ENCODE data around the gene COL18A1. TPM values are rescaled to one million over a fixed set of nuclear protein-coding genes. Genes with fewer than 3 reads are reported as not detected.

Gene COL18A1
- polyA plus RNA-seq, 1 of the 3 experiments (the other 2 are of a cell fraction): 118 TPM

DNA sequence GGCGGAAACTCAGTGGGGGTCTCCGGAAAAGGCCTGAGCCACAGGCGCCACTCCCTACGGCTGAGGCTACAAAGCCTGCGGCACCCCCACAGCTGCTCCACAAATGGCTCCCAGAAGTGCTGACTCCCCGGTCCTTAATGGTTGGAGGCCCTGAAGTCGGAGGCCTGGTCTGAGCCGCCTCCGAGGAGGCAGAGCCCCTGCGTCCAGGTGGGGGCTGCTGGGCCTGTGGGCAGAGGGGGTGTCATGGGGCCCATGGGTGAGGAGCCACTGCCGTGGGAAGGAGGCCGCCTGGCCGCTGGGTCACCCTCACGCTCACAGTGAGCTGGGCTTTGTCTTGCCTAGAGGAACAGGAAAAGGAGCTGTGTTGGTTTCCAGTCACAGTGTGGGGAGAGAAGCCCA lies 12.4 kb upstream of the COL18A1 start:
- H3K4me1 ChIP-seq (ENCODE audit: control insufficient read depth in 1 of 2, insufficient read depth in 2 of 2, low read depth in 1 of 2, low read length in 1 of 2): no peaks in the 10 kb centered on the region
- no peaks in the 10 kb centered on the region for H3K9me3 ChIP-seq
- no peaks in the 10 kb centered on the region for H3K9me2 ChIP-seq
- ChIA-PET POLR2A (no interaction called here), CTCF (interaction anchor here (0.7 to 2.0 kb wide), 2 partner anchors 14 to 47 kb away, joined by 3 to 5 read pairs; no protein-coding TSS in a partner anchor)
- H3K27ac ChIP-seq (ENCODE audit: low read depth in 2 of 2, low read length in 1 of 2): no peak overlapping the region
- H4K20me1 ChIP-seq (ENCODE audit: insufficient read depth): no peaks in the 10 kb centered on the region
- H2AFZ ChIP-seq (ENCODE audit: low read depth): no peak overlapping the region
- H3F3A ChIP-seq (replicated peaks; ENCODE audit: insufficient read depth): no peaks in the 10 kb centered on the region
- H3K4me2 ChIP-seq: no peak overlapping the region
- H3K36me3 ChIP-seq (replicated peaks in 1 of 2; ENCODE audit: control insufficient read depth in 1 of 2, insufficient read depth in 2 of 2, low read length in 1 of 2): no peaks in the 10 kb centered on the region
- 50% methylated on average over 3 of the region's 14 CpGs for WGBS (ENCODE audit: low lambda C conversion rate)
- no peak overlapping the region for H3K9ac ChIP-seq
- TF ChIP-seq MXI1 (IDR thresholded peaks at IDR 0.05; ENCODE audit: low read depth, low read length) (no peak), RFX5 (IDR thresholded peaks at IDR 0.05; ENCODE audit: low read length) (no peak), TEAD4 (IDR thresholded peaks at IDR 0.05; ENCODE audit: borderline replicate concordance, insufficient read depth) (no peak), EZH2phosphoT487 (IDR thresholded peaks at IDR 0.05; ENCODE audit: borderline replicate concordance, low read depth) (no peak), NFIC (IDR thresholded peaks at IDR 0.05; ENCODE audit: borderline replicate concordance) (no peak)
- TF ChIP-seq, protein P1, sequence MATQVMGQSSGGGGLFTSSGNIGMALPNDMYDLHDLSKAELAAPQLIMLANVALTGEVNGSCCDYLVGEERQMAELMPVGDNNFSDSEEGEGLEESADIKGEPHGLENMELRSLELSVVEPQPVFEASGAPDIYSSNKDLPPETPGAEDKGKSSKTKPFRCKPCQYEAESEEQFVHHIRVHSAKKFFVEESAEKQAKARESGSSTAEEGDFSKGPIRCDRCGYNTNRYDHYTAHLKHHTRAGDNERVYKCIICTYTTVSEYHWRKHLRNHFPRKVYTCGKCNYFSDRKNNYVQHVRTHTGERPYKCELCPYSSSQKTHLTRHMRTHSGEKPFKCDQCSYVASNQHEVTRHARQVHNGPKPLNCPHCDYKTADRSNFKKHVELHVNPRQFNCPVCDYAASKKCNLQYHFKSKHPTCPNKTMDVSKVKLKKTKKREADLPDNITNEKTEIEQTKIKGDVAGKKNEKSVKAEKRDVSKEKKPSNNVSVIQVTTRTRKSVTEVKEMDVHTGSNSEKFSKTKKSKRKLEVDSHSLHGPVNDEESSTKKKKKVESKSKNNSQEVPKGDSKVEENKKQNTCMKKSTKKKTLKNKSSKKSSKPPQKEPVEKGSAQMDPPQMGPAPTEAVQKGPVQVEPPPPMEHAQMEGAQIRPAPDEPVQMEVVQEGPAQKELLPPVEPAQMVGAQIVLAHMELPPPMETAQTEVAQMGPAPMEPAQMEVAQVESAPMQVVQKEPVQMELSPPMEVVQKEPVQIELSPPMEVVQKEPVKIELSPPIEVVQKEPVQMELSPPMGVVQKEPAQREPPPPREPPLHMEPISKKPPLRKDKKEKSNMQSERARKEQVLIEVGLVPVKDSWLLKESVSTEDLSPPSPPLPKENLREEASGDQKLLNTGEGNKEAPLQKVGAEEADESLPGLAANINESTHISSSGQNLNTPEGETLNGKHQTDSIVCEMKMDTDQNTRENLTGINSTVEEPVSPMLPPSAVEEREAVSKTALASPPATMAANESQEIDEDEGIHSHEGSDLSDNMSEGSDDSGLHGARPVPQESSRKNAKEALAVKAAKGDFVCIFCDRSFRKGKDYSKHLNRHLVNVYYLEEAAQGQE (IDR thresholded peaks at IDR 0.05; ENCODE audit: low read depth, low read length): no peak
- TF ChIP-seq, protein P2, sequence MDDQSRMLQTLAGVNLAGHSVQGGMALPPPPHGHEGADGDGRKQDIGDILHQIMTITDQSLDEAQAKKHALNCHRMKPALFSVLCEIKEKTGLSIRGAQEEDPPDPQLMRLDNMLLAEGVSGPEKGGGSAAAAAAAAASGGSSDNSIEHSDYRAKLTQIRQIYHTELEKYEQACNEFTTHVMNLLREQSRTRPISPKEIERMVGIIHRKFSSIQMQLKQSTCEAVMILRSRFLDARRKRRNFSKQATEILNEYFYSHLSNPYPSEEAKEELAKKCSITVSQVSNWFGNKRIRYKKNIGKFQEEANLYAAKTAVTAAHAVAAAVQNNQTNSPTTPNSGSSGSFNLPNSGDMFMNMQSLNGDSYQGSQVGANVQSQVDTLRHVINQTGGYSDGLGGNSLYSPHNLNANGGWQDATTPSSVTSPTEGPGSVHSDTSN (IDR thresholded peaks at IDR 0.05): no peak
- H3K79me2 ChIP-seq (ENCODE audit: insufficient read depth): no peaks in the 10 kb centered on the region
- no peaks in the 10 kb centered on the region for H3K27me3 ChIP-seq (ENCODE audit: insufficient read depth)
- no peak for DNase-seq
- H3K4me3 ChIP-seq (ENCODE audit: low read depth in 2 of 2, low read length in 1 of 2): no peak overlapping the region

DNA sequence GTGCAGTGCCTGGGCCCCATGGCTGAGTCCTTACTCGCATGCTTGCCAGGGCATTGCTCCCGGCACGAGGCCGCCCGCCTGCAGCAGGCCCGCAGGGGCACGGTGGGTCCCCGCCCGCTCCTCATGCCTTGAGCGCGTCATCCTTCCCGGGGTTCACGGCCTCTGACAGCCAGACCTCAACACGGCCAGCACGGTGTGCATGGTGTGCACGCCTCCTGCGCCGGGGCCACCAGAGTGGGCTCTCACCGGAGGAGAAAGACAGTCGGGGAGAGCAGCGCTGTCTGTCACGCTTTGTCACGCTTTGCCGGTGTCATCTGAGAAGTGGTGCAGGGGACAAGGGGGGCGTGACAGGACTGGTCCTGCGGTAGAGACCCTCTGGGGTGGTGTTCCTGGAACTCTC lies 11.9 kb upstream of the COL18A1 start:
- Histone ChIP-seq H3K9me3 (no peaks in the 10 kb centered on the region), H3K4me1 (ENCODE audit: control insufficient read depth in 1 of 2, insufficient read depth in 2 of 2, low read depth in 1 of 2, low read length in 1 of 2) (no peaks in the 10 kb centered on the region), H3K79me2 (ENCODE audit: insufficient read depth) (no peaks in the 10 kb centered on the region), H3K27ac (ENCODE audit: low read depth in 2 of 2, low read length in 1 of 2) (no peak overlapping the region), H3K9ac (no peak overlapping the region), H3K4me3 (ENCODE audit: low read depth in 2 of 2, low read length in 1 of 2) (no peak overlapping the region), H4K20me1 (ENCODE audit: insufficient read depth) (no peaks in the 10 kb centered on the region), H2AFZ (ENCODE audit: low read depth) (no peak overlapping the region), H3K36me3 (replicated peaks in 1 of 2; ENCODE audit: control insufficient read depth in 1 of 2, insufficient read depth in 2 of 2, low read length in 1 of 2) (no peaks in the 10 kb centered on the region), H3F3A (replicated peaks; ENCODE audit: insufficient read depth) (no peaks in the 10 kb centered on the region), H3K27me3 (ENCODE audit: insufficient read depth) (no peaks in the 10 kb centered on the region), H3K9me2 (no peaks in the 10 kb centered on the region), H3K4me2 (no peak overlapping the region)
- CTCF ChIA-PET: interaction anchor here (2.0 kb wide), 1 partner anchor 14 kb away, joined by 5 read pairs; no protein-coding TSS in a partner anchor
- POLR2A ChIA-PET: no interaction called here
- 93% methylated on average over 20 of the region's 26 CpGs for WGBS (ENCODE audit: low lambda C conversion rate)
- DNase-seq: no peak
- TF ChIP-seq SIN3A (IDR thresholded peaks at IDR 0.05; ENCODE audit: borderline replicate concordance, low read depth, low read length) (no peak), TAF1 (IDR thresholded peaks at IDR 0.05; ENCODE audit: borderline replicate concordance, low read depth, low read length) (no peak), NRF1 (IDR thresholded peaks at IDR 0.05; ENCODE audit: low read depth, low read length) (no peak), MEF2A (IDR thresholded peaks at IDR 0.05; ENCODE audit: borderline replicate concordance, low read depth) (no peak), GABPA (IDR thresholded peaks at IDR 0.05; ENCODE audit: low read depth) (no peak), RAD21 (IDR thresholded peaks at IDR 0.05; ENCODE audit: low read length) (no peak), ELF1 (IDR thresholded peaks at IDR 0.05) (no peak), RCOR1 (IDR thresholded peaks at IDR 0.05; ENCODE audit: low read length) (no peak), EZH2phosphoT487 (IDR thresholded peaks at IDR 0.05; ENCODE audit: borderline replicate concordance, low read depth) (no peak)
- TF ChIP-seq, protein P2 (IDR thresholded peaks at IDR 0.05): no peak
- TF ChIP-seq, protein P3, sequence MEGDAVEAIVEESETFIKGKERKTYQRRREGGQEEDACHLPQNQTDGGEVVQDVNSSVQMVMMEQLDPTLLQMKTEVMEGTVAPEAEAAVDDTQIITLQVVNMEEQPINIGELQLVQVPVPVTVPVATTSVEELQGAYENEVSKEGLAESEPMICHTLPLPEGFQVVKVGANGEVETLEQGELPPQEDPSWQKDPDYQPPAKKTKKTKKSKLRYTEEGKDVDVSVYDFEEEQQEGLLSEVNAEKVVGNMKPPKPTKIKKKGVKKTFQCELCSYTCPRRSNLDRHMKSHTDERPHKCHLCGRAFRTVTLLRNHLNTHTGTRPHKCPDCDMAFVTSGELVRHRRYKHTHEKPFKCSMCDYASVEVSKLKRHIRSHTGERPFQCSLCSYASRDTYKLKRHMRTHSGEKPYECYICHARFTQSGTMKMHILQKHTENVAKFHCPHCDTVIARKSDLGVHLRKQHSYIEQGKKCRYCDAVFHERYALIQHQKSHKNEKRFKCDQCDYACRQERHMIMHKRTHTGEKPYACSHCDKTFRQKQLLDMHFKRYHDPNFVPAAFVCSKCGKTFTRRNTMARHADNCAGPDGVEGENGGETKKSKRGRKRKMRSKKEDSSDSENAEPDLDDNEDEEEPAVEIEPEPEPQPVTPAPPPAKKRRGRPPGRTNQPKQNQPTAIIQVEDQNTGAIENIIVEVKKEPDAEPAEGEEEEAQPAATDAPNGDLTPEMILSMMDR (IDR thresholded peaks at IDR 0.05): no peak
- TF ChIP-seq, protein P1 (IDR thresholded peaks at IDR 0.05; ENCODE audit: low read depth, low read length): no peak
